Measurements from ENCODE around the gene PRAMEF4. TPM values are rescaled to one million over a fixed set of nuclear protein-coding genes. Genes with fewer than 3 reads are reported as not detected.
"Not testable (repeated sequence)": the region's sequence is repeated elsewhere in the genome, so short reads cannot be mapped to it uniquely, and the experiment has no call there.

PRAMEF4 gene
- total RNA-seq, 1 experiment from 2014 or later, result not detected

- H3K9me2 ChIP-seq (ENCODE audit: insufficient read depth); H2AFZ ChIP-seq; H3K27me3 ChIP-seq (ENCODE audit: insufficient read depth, low read depth); H3K4me3 ChIP-seq; H3F3A ChIP-seq (ENCODE audit: insufficient read depth, low read depth); H3K79me2 ChIP-seq (ENCODE audit: low read depth); H4K20me1 ChIP-seq (ENCODE audit: insufficient read depth); POLR2A ChIA-PET (ENCODE audit: unreplicated experiment); H3K4me2 ChIP-seq; DNase-seq; H3K36me3 ChIP-seq (ENCODE audit: low read depth); H3K4me1 ChIP-seq (replicated peaks; ENCODE audit: insufficient read depth); intact Hi-C loops (cut with micrococcal nuclease; ENCODE audit: unreplicated experiment); BruUV-seq (replicated peaks); H3K9me3 ChIP-seq (ENCODE audit: insufficient read depth, low read depth); CTCF ChIA-PET; H3K27ac ChIP-seq: not testable (repeated sequence)
Observed at GRCh38 chr1:12878453-12878852, 7.5 kb downstream of the PRAMEF4 start.

DNA sequence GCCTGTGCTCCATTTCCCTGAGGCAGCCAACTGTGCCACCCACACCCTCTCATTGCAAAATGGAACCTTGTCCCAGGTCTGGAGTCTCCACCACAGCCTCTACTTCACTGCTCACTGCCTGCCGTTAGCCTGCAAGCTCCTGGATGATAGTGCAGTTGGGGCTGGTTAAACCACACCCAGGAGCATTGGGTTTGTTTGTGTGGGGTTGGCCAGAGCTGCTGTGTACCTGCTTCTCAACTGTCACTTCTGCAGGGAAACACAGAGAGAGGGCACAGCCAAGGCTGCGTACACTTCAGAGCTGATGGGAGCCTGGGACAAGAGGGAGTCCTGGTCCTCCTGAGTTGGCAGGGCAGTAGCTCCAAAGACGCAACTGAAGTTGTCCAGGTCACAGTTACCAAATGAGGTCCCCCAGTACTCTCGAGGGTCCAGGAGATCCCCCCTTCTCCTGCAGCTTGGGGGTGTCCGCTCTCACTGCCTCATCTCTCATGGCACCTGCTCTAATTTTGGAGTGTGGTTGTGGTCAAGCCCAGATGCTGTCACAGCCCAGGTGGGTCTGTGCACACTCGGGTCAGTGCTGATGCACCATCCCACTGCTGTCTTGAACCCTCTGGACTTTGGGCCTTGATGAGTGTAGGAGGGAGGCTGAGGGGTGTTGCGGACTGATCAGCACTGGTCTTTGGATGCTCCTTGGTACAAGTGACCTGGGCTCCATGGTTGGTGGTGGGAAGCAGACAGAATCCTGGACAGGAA is 22.7 kb downstream of the PRAMEF4 start:
- intact Hi-C loops (cut with micrococcal nuclease; ENCODE audit: unreplicated experiment); H3K79me2 ChIP-seq (ENCODE audit: low read depth); H3K9me3 ChIP-seq (ENCODE audit: insufficient read depth, low read depth); H4K20me1 ChIP-seq (ENCODE audit: insufficient read depth); H3K4me3 ChIP-seq; POLR2A ChIA-PET (ENCODE audit: unreplicated experiment); DNase-seq; H3K27me3 ChIP-seq (ENCODE audit: insufficient read depth, low read depth); H3K9me2 ChIP-seq (ENCODE audit: insufficient read depth); H3K4me2 ChIP-seq; H3F3A ChIP-seq (ENCODE audit: insufficient read depth, low read depth); H2AFZ ChIP-seq; H3K4me1 ChIP-seq (replicated peaks; ENCODE audit: insufficient read depth); CTCF ChIA-PET; H3K36me3 ChIP-seq (ENCODE audit: low read depth); H3K27ac ChIP-seq; BruUV-seq (replicated peaks): not testable (repeated sequence)

DNA sequence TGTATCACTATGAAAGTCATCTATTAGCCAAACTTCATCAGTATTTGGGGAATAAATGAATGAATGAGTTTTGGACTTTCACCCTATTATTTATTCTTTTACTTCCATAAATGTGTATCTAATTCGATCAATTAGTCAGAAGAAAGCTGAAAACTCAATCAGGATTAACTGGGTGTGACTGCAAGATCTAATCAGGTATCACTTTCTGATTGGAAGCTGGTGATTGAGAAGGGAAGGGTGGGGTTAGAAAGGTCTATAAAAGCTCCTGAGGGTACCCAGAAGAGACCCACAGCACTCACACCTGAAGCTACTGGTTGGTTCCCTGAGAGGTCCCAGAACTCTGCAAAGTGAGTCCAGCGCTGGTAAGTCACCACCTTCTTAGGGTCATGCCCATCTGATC is 29.2 kb downstream of the PRAMEF4 start, which contains the start of gene PRAMEF2:
Gene PRAMEF2, plus strand, starts transcription at position 301 of the 400 bp plus-strand sequence. CDS start 1,924 bp downstream, outside the sequence.
- BruUV-seq (replicated peaks), result not testable (repeated sequence)

DNA sequence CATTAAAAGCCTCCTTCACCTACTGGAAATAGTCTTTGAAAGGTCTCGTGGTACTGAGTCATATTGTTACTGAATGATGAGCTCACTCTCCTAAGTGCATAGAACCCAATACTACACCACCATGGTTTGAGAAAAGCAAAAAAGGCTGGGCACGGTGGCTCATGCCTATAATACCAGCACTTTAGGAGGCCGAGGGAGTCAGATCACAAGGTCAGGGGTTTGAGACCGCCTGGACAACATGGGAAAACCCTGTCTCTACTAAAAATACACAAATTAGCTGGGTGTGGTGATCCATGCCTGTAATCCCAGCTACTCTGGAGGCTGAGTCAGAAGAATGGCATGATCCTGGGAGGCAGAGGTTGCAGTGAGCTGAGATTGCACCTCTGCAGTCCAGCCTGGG is 34.2 kb downstream of the PRAMEF4 start:
- Histone ChIP-seq H3K9me2 (ENCODE audit: insufficient read depth) (no peaks in the 10 kb centered on the region), H3K79me2 (ENCODE audit: low read depth) (no peaks in the 10 kb centered on the region), H3K27me3 (ENCODE audit: insufficient read depth, low read depth) (peaks cover 5% of the 10 kb centered on the region; the same call in 1 of the 2 replicates), H3K4me3 (no peak overlapping the region), H4K20me1 (ENCODE audit: insufficient read depth) (no peaks in the 10 kb centered on the region), H3F3A (ENCODE audit: insufficient read depth, low read depth) (no peaks in the 10 kb centered on the region), H3K4me1 (replicated peaks; ENCODE audit: insufficient read depth) (no peaks in the 10 kb centered on the region), H3K27ac (no peak overlapping the region), H3K4me2 (no peak overlapping the region), H2AFZ (no peak overlapping the region), H3K9me3 (ENCODE audit: insufficient read depth, low read depth) (no peaks in the 10 kb centered on the region), H3K36me3 (ENCODE audit: low read depth) (no peaks in the 10 kb centered on the region)
- DNase-seq, result no peak
- CTCF ChIA-PET, result no interaction called here
- no TSS peak for BruUV-seq (replicated peaks)
- intact Hi-C loops (cut with micrococcal nuclease; ENCODE audit: unreplicated experiment), result no loop called here
- TF ChIP-seq CTCF (conservative IDR thresholded peaks at IDR 0.05), result no peak
- no peak for TF ChIP-seq EZH2 (IDR thresholded peaks at IDR 0.05; ENCODE audit: low read depth)
- POLR2A ChIA-PET (ENCODE audit: unreplicated experiment), result no interaction called here

More for the DNA sequence above, 29.2 kb downstream of the PRAMEF4 start, which contains the start of gene PRAMEF2:
- H3K4me3 ChIP-seq; H3K27ac ChIP-seq; H3F3A ChIP-seq (ENCODE audit: insufficient read depth, low read depth); H3K27me3 ChIP-seq (ENCODE audit: insufficient read depth, low read depth); intact Hi-C loops (cut with micrococcal nuclease; ENCODE audit: unreplicated experiment); H2AFZ ChIP-seq; DNase-seq; CTCF ChIA-PET; H3K9me3 ChIP-seq (ENCODE audit: insufficient read depth, low read depth); H3K4me2 ChIP-seq; POLR2A ChIA-PET (ENCODE audit: unreplicated experiment); H3K79me2 ChIP-seq (ENCODE audit: low read depth); H3K4me1 ChIP-seq (replicated peaks; ENCODE audit: insufficient read depth); H3K9me2 ChIP-seq (ENCODE audit: insufficient read depth); H4K20me1 ChIP-seq (ENCODE audit: insufficient read depth); H3K36me3 ChIP-seq (ENCODE audit: low read depth): not testable (repeated sequence)

- H3K4me3 ChIP-seq; H3K79me2 ChIP-seq (ENCODE audit: low read depth); CTCF ChIA-PET: not testable (repeated sequence)
Observed at GRCh38 chr1:12848620-12849019, 37.4 kb downstream of the PRAMEF4 start, which contains the start of gene HNRNPCL1. HNRNPCL1 (minus strand) TSS chr1:12848720; CDS start chr1:12848289, 431 bp downstream.

DNA sequence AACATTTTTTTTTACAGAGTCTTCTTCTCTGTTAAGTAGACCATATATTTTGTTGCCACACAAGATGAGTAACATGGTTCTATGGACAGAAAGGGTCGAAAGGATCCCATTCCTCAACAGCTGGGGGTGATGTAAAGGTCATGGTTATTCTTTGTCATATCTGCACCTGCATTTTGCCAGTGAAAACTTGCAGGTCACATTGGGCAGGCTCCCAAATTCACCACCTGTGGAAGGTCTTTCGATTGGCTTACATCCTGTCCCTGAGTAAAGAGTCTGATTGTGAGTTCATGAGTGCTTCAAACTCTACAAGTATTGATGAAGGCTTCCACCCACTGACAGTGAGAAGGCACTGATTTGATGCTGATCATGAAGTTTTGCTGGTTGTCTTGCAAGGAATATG is 52.8 kb downstream of the PRAMEF4 start:
- H3K27me3 ChIP-seq (ENCODE audit: insufficient read depth, low read depth); H3K4me1 ChIP-seq (replicated peaks; ENCODE audit: insufficient read depth); POLR2A ChIA-PET (ENCODE audit: unreplicated experiment); H3K27ac ChIP-seq; H3F3A ChIP-seq (ENCODE audit: insufficient read depth, low read depth); H2AFZ ChIP-seq; H3K4me2 ChIP-seq; intact Hi-C loops (cut with micrococcal nuclease; ENCODE audit: unreplicated experiment); H3K9me2 ChIP-seq (ENCODE audit: insufficient read depth); DNase-seq; H3K79me2 ChIP-seq (ENCODE audit: low read depth); H3K9me3 ChIP-seq (ENCODE audit: insufficient read depth, low read depth); BruUV-seq (replicated peaks); H4K20me1 ChIP-seq (ENCODE audit: insufficient read depth); H3K4me3 ChIP-seq; CTCF ChIA-PET; H3K36me3 ChIP-seq (ENCODE audit: low read depth): not testable (repeated sequence)

More at GRCh38 chr1:12848620-12849019, 37.4 kb downstream of the PRAMEF4 start, which contains the start of gene HNRNPCL1:
- H3F3A ChIP-seq (ENCODE audit: insufficient read depth, low read depth); POLR2A ChIA-PET (ENCODE audit: unreplicated experiment); H3K9me2 ChIP-seq (ENCODE audit: insufficient read depth); intact Hi-C loops (cut with micrococcal nuclease; ENCODE audit: unreplicated experiment); H3K27me3 ChIP-seq (ENCODE audit: insufficient read depth, low read depth); H3K27ac ChIP-seq; H3K4me2 ChIP-seq; H3K36me3 ChIP-seq (ENCODE audit: low read depth); H4K20me1 ChIP-seq (ENCODE audit: insufficient read depth); H3K4me1 ChIP-seq (replicated peaks; ENCODE audit: insufficient read depth); BruUV-seq (replicated peaks); DNase-seq; H2AFZ ChIP-seq; H3K9me3 ChIP-seq (ENCODE audit: insufficient read depth, low read depth): not testable (repeated sequence)

Data from PC-9 (cell line).